Measurements from ENCODE around the gene SEMA4G. TPM values are rescaled to one million over a fixed set of nuclear protein-coding genes. Genes with fewer than 3 reads are reported as not detected.

Gene SEMA4G
- total RNA-seq, 1 experiment from 2014 or later = 8.5 TPM

DNA sequence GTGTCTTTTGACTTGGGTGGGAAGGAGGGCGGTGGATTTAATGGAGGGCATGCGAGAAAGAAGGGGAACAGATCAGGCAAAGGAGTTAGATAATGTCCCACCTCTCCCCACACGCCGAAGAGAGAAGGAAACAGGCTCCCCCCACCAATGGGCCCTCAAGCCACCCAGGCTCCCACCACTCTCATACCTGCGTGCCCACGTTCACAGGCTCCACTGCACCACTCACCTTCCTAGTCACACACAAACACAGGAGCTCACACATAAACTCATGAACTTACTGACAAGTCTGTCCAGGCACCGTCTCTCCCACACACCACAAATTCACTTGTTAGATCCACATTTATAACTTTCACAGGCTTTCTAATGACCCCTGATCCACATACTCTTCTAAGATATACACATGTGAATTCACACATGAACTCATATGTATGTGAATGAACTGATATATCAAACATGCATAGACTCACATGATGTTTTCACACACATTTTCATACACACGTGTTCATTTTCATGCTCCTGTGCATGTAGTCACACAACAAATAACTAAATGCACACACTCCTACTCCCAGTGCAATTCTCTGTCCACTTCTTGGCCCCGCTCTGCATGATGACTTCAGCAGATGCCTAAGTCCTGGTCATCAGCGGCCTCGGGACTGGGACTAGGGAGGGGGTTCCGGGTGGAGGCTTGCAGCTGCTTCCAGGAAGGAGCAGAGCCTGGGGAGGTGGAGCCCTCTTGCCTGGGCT is 31.8 kb downstream of the SEMA4G start:
- H3K4me3 Mint-ChIP-seq = peak overlapping the region; percentile 88 to 92
- no peaks in the 10 kb centered on the region for H3K27me3 Mint-ChIP-seq (ENCODE audit: low read depth)
- H3K27ac Mint-ChIP-seq = peak overlapping the region; percentile 2 to 41 (median 4); a peak in 5 of 7 replicates
- H3K56ac ChIP-seq (ENCODE audit: insufficient read length, low read depth, low read length) = no peak overlapping the region
- H3K79me2 ChIP-seq (ENCODE audit: insufficient read depth, low read length) = no peaks in the 10 kb centered on the region; the same call in 1 of the 2 replicates
- peaks cover 16 to 33% (median 31%) of the 10 kb centered on the region in 3 experiments; a peak in 6 of 7 replicates for H3K36me3 Mint-ChIP-seq (ENCODE audit: insufficient read depth in 1 of 3, low read depth in 3 of 3)
- no peak overlapping the region for H2BK12ac ChIP-seq (ENCODE audit: insufficient read length, low read depth, low read length)
- H2BK20ac ChIP-seq (ENCODE audit: low read depth, low read length, poor library complexity, severe bottlenecking) = no peak overlapping the region
- no peak overlapping the region for H2BK5ac ChIP-seq (ENCODE audit: insufficient read length, low read length)
- TF ChIP-seq, protein P1, sequence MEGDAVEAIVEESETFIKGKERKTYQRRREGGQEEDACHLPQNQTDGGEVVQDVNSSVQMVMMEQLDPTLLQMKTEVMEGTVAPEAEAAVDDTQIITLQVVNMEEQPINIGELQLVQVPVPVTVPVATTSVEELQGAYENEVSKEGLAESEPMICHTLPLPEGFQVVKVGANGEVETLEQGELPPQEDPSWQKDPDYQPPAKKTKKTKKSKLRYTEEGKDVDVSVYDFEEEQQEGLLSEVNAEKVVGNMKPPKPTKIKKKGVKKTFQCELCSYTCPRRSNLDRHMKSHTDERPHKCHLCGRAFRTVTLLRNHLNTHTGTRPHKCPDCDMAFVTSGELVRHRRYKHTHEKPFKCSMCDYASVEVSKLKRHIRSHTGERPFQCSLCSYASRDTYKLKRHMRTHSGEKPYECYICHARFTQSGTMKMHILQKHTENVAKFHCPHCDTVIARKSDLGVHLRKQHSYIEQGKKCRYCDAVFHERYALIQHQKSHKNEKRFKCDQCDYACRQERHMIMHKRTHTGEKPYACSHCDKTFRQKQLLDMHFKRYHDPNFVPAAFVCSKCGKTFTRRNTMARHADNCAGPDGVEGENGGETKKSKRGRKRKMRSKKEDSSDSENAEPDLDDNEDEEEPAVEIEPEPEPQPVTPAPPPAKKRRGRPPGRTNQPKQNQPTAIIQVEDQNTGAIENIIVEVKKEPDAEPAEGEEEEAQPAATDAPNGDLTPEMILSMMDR (conservative IDR thresholded peaks at IDR 0.05) = no peak
- no peak overlapping the region for H2BK120ac ChIP-seq (ENCODE audit: low read depth, low read length, poor library complexity, severe bottlenecking)
- H3K4me1 ChIP-seq (ENCODE audit: insufficient read depth, low read length) = peaks cover 2% of the 10 kb centered on the region; the same call in 1 of the 2 replicates
- no peak overlapping the region for H3K27ac ChIP-seq (ENCODE audit: insufficient read length, low read depth, low read length)
- H3K23ac ChIP-seq (ENCODE audit: insufficient read length, low read depth, low read length) = no peak overlapping the region
- no peaks in the 10 kb centered on the region for H3K9me3 ChIP-seq (ENCODE audit: control insufficient read depth, low read depth, low read length)
- no peak overlapping the region for H4K5ac ChIP-seq (ENCODE audit: insufficient read length, low read depth, low read length)
- no peak overlapping the region for H2AFZ ChIP-seq (ENCODE audit: low read length)
- no peak overlapping the region; the same call in 1 of the 2 replicates for H3K14ac ChIP-seq (ENCODE audit: insufficient read depth, low read length)
- H3K9me3 Mint-ChIP-seq = no peaks in the 10 kb centered on the region; a peak in 2 of 5 replicates
- H2AK5ac ChIP-seq (ENCODE audit: insufficient read length, low read length) = no peak overlapping the region
- no peak overlapping the region for H3K18ac ChIP-seq (ENCODE audit: insufficient read length, low read depth, low read length)
- no peak overlapping the region for H2BK15ac ChIP-seq (ENCODE audit: low read depth, low read length)
- H3K23me2 ChIP-seq (ENCODE audit: insufficient read length, low read depth, low read length, poor library complexity, severe bottlenecking) = peaks cover 33% of the 10 kb centered on the region
- peaks cover 23 to 28% of the 10 kb centered on the region in 2 experiments for H3K4me1 Mint-ChIP-seq
- no peaks in the 10 kb centered on the region for H3K27me3 ChIP-seq (ENCODE audit: insufficient read depth, low read length)
- no peaks in the 10 kb centered on the region for H4K20me1 ChIP-seq (ENCODE audit: control insufficient read depth, insufficient read depth, insufficient read length)
- peak overlapping the region; percentile 70 for H3K4me2 ChIP-seq (ENCODE audit: insufficient read depth, insufficient read length, low read length)
- no peak overlapping the region for H4K91ac ChIP-seq (ENCODE audit: insufficient read length, low read depth, low read length)
- peak overlapping the region; percentile 86 for H3K9ac ChIP-seq (ENCODE audit: extremely low read depth, insufficient read length, low read length)
- H3T11ph ChIP-seq (ENCODE audit: low read length) = no peak overlapping the region
- DNase-seq = no peak
- H3K4ac ChIP-seq (ENCODE audit: low read depth, low read length) = no peak overlapping the region
- no peak overlapping the region for H4K8ac ChIP-seq (replicated peaks; ENCODE audit: insufficient read length, low read depth, low read length)
- no CpG with 5 or more reads among the region's 12 CpGs for WGBS (ENCODE audit: extremely low coverage, insufficient read length, low lambda C conversion rate)
- H3K79me1 ChIP-seq (ENCODE audit: insufficient read depth, low read depth, low read length, poor library complexity, severe bottlenecking) = no peaks in the 10 kb centered on the region
